ENCODE results near the gene CDC73. TPM values are rescaled to one million over a fixed set of nuclear protein-coding genes. Genes with fewer than 3 reads are reported as not detected.
A peak's percentile ranks its signal among the peaks of the same experiment; 100 is the strongest.
"Not testable (repeated sequence)": the region's sequence is repeated elsewhere in the genome, so short reads cannot be mapped to it uniquely, and the experiment has no call there.

The CDC73 gene
- total RNA-seq, 2 experiments from 2014 or later: 39.0 to 45.2 TPM

DNA sequence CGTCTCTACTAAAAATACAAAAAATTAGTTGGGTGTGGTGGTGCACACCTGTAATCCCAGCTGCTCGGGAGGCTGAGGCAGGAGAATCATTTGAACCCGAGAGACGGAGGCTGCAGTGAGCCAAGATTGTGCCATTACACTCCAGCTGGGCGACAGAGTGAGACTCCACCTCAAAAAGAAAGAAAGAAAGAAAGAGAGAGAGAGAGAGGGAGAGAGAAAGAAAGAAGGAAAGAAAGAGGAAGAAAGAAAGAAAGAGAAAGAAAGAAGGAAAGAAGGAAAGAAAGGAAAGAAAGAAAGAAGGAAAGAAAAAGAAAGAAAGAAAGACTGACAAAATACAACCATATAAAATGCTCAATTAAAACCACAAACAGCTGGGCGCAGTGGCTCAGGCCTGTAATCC, 4.7 kb upstream of the CDC73 start:
- H3K27ac Mint-ChIP-seq; H3K4me3 Mint-ChIP-seq; H3K27me3 Mint-ChIP-seq (ENCODE audit: low read depth); intact Hi-C loops (cut with micrococcal nuclease); DNase-seq; H3K36me3 Mint-ChIP-seq (ENCODE audit: low read depth); H3K9me3 Mint-ChIP-seq: not testable (repeated sequence)
- CTCF ChIA-PET: interaction anchor here (0.7 kb wide), 1 partner anchor 194 kb away, joined by 5 read pairs; no protein-coding TSS in a partner anchor
- peaks cover 11% of the 10 kb centered on the region for H3K4me1 Mint-ChIP-seq (ENCODE audit: low read depth)

DNA sequence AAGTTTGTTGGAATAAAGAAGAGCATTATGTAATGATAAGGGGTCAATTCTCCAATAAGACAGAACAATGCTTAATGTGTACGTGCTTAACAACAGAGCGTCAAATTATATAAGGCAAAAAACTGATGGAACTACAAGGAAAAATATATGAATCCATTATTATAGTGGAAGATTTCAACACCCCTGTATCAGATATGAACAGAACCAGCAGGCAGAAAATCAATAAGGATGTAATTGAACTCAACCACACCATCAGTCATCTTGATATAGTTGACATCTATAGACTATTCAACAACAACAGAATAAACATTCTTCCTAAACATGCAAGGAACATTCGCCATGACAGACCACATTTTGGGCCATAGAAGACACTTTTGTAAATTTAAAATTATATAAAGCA, 3.6 kb upstream of the CDC73 start:
- Mint-ChIP-seq H3K4me3 (no peak overlapping the region), H3K4me1 (ENCODE audit: low read depth) (peaks cover 15% of the 10 kb centered on the region), H3K27me3 (ENCODE audit: low read depth) (peaks cover 1% of the 10 kb centered on the region), H3K27ac (no peak overlapping the region), H3K9me3 (no peaks in the 10 kb centered on the region), H3K36me3 (ENCODE audit: low read depth) (no peaks in the 10 kb centered on the region)
- no peak for DNase-seq
- intact Hi-C loops (cut with micrococcal nuclease): no loop called here
- CTCF ChIA-PET: no interaction called here

DNA sequence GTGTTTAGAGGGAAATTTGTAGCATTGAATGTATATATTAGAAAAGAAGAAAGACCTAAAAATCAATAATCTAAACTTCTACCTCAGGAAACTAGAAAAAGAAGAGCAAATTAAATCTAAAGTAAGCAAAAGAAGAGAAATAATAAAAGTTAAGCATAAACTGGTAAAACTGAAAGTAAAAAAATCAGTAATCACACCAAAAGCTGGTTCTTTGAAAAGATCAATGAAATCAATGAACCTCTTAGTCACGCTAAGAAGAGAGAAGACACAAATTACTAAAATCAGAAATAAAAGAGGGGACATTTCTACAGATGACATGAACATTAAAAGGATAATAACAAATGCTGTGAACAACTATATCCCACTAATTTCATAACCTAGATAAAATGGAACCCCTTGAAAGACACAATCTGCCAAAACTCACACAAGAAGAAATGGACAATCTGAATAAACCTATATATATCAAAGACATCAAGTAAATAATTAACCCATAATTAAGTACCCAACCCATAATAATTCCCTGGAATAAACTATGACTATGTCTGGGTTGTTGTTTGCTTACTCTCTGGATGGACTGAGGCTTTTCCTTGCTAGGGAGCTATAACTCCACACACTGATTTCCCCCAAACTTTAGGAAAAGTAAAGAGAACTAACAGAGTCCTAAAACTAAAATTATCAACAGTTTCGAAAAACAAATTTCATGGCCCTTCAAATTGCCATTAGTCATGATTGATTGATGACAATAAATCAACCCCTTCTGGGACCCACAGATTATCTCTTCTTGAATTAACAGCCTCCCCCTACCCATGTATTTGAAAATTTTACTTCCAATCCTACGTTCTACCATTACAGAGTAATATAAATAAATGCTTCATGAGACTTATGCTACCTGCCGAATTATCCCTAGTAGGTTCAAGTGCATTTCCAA, 2.8 kb upstream of the CDC73 start:
- H3K9me3 Mint-ChIP-seq: no peaks in the 10 kb centered on the region
- no peak for DNase-seq
- H3K27me3 Mint-ChIP-seq (ENCODE audit: low read depth): peaks cover 1% of the 10 kb centered on the region
- no peak overlapping the region for H3K27ac Mint-ChIP-seq
- H3K36me3 Mint-ChIP-seq (ENCODE audit: low read depth): no peaks in the 10 kb centered on the region
- intact Hi-C loops (cut with micrococcal nuclease): no loop called here
- CTCF ChIA-PET: interaction anchor here (0.7 to 0.8 kb wide), 3 partner anchors 60 to 1554 kb away, joined by 3 read pairs; partner anchors contain the start of genes RO60 and UCHL5
- peaks cover 24% of the 10 kb centered on the region for H3K4me1 Mint-ChIP-seq (ENCODE audit: low read depth)
- no peak overlapping the region for H3K4me3 Mint-ChIP-seq

DNA sequence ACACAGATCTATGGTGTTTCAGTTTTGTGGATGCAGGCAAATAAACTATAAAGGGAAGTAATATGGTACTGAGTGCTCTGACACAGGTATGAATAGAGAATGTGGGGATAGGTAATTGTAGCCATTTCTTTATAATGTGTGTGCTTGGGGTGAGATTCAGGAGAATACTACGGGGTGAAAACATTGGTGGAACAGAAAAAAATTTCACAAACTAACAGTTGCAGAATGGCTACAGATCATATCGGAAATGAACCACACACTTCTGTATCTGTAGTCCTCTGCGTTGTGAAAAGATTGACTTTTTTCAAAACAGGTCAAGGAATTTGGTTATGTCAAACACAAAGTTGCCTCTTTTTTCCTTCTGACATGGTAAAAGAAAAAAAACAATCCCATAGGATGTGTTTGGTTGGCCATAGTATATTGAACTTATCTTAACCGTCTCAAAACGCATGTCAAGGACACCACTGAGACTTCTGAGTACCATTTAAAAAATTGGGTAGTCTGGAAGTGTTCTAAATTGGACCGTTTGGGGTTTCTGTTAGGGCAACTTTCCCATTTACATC, 1.1 kb upstream of the CDC73 start:
- Mint-ChIP-seq H3K4me3 (peak overlapping the region; percentile 92), H3K4me1 (ENCODE audit: low read depth) (peaks cover 35% of the 10 kb centered on the region), H3K9me3 (no peaks in the 10 kb centered on the region), H3K27me3 (ENCODE audit: low read depth) (peaks cover 1% of the 10 kb centered on the region), H3K36me3 (ENCODE audit: low read depth) (peaks cover 3% of the 10 kb centered on the region), H3K27ac (peak overlapping the region; percentile 21)
- CTCF ChIA-PET: interaction anchor here (0.6 to 2.0 kb wide), 4 partner anchors 11 to 623 kb away, joined by 3 to 5 read pairs (median 4); no protein-coding TSS in a partner anchor
- intact Hi-C loops (cut with micrococcal nuclease): loop anchor here (1.0 to 5.0 kb wide), 6 partner anchors 417 to 1177 kb away; partner anchors contain the start of gene RGS13
- DNase-seq: no peak

DNA sequence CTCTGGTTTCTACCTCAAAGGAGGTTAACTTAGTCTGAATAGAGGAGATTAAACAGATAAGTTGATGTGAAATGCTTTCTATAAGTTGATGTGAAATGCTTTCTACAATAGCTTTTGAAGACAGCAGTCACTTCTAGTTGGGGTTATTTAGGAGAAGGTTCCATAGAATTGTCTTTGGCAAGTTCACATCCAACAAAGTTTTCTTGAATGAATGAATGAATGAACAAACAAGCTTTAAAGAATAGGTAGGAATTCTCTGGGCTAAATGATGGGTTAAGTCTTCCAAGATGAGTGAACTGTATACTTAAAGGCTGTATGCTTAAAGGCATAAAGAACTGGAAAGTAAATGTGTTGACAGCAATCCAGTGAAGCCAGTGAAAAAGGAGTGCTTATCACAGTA, 1.9 kb downstream of the CDC73 start:
- DNase-seq: no peak
- peaks cover 1% of the 10 kb centered on the region for H3K27me3 Mint-ChIP-seq (ENCODE audit: low read depth)
- peak overlapping the region; percentile 92 for H3K4me3 Mint-ChIP-seq
- peaks cover 48% of the 10 kb centered on the region for H3K4me1 Mint-ChIP-seq (ENCODE audit: low read depth)
- CTCF ChIA-PET: no interaction called here
- no peak overlapping the region for H3K27ac Mint-ChIP-seq
- intact Hi-C loops (cut with micrococcal nuclease): loop anchor here (5.0 kb wide), 5 partner anchors 414 to 1174 kb away; partner anchors contain the start of gene RGS13
- H3K36me3 Mint-ChIP-seq (ENCODE audit: low read depth): peaks cover 11% of the 10 kb centered on the region
- no peaks in the 10 kb centered on the region for H3K9me3 Mint-ChIP-seq

DNA sequence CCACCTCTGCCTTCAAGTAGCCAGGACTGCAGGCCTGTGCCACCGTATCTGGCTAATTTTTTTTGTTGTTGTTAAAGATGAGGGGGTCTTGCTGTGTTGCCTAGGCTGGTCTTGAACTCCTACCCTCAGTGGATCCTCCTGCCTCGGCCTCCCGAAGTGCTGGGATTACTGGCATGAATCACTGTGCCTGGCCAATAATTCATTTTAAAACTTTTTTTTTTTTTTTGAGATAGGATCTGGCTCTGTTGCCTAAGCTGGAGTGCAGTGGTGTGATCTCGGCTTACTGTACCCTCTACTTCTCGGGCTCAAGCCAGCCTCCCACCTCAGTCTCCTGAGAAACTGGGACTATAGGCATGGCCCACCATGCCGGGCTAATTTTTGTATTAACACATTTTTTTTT, 3.5 kb downstream of the CDC73 start:
- peaks cover 1% of the 10 kb centered on the region for H3K27me3 Mint-ChIP-seq (ENCODE audit: low read depth)
- no peak overlapping the region for H3K27ac Mint-ChIP-seq
- peaks cover 49% of the 10 kb centered on the region for H3K4me1 Mint-ChIP-seq (ENCODE audit: low read depth)
- H3K36me3 Mint-ChIP-seq (ENCODE audit: low read depth): peaks cover 16% of the 10 kb centered on the region
- intact Hi-C loops (cut with micrococcal nuclease): no loop called here
- H3K4me3 Mint-ChIP-seq: no peak overlapping the region
- no peak for DNase-seq
- H3K9me3 Mint-ChIP-seq: no peaks in the 10 kb centered on the region
- CTCF ChIA-PET: interaction anchor here (1.2 kb wide), 1 partner anchor 49 kb away, joined by 3 read pairs; no protein-coding TSS in a partner anchor

DNA sequence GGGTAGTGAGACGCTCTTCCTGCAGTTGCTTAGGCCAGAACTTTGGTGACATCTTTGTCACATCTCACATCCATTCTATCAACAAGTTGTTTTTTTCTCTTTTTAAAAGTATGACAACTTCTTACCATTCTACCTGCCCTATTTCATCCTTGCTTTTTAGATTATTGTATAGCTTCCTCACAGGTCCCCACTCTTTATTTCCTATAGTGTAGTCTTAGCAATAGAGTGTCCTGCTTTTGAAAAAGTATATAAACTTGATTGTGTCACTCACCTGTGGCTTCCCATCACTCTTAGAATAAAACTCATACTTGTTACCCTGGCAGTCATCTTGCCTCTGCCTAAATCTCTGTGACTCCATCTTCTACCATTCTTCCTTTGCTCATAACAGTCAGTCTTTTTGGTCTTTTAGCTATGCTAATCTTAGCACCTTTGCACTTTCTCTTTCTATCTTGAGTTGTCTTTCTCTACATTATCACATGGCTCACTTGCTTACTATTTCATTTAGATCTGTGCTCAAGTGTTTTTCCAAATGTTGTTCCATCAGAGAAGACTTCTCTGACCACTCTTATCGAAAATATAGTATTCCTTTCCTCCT, 9.5 kb downstream of the CDC73 start:
- Mint-ChIP-seq H3K4me3 (no peak overlapping the region), H3K27ac (peak overlapping the region; percentile 28), H3K36me3 (ENCODE audit: low read depth) (peaks cover 38% of the 10 kb centered on the region), H3K27me3 (ENCODE audit: low read depth) (no peaks in the 10 kb centered on the region), H3K9me3 (no peaks in the 10 kb centered on the region), H3K4me1 (ENCODE audit: low read depth) (peaks cover 36% of the 10 kb centered on the region)
- DNase-seq: no peak
- intact Hi-C loops (cut with micrococcal nuclease): no loop called here
- CTCF ChIA-PET: interaction anchor here (0.6 to 1.1 kb wide), 2 partner anchors 8 to 657 kb away, joined by 3 read pairs; no protein-coding TSS in a partner anchor

DNA sequence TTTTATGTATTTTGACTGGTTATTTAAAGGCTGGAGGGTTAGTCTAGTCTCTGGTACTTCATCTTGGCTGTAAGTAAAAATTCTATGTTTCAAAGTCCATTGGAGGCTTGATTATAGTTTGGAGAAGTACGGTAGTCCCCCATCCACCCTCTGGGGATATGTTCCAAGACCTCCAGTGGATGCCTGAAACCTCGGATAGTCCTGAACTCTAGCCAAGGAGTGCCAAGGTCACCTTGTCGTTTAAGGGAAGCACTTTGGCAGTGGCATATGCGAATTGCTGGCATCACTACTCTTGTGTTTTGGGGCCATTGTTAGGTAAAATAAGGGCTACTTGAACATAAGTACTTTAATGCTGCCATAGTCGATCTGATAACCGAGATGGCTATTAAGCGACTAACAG, 18.4 kb downstream of the CDC73 start:
- Mint-ChIP-seq H3K27me3 (ENCODE audit: low read depth) (no peaks in the 10 kb centered on the region), H3K27ac (no peak overlapping the region), H3K36me3 (ENCODE audit: low read depth) (peaks cover 31% of the 10 kb centered on the region), H3K9me3 (no peaks in the 10 kb centered on the region), H3K4me3 (no peak overlapping the region), H3K4me1 (ENCODE audit: low read depth) (peaks cover 19% of the 10 kb centered on the region)
- CTCF ChIA-PET: no interaction called here
- intact Hi-C loops (cut with micrococcal nuclease): no loop called here
- DNase-seq: no peak

DNA sequence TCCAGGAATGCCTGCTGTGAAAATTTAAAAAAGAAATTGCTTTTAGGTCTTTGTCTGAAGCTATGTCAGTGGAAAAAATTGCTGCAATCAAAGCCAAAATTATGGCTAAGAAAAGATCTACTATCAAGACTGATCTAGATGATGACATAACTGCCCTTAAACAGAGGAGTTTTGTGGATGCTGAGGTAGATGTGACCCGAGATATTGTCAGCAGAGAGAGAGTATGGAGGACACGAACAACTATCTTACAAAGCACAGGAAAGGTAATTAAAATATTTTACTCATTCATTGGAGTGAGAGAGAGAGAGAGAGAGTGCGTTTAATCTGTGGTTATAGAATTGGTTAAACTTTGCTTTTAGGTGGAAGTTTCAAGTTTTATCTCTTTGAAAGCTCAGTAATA, 20.0 kb downstream of the CDC73 start:
- Mint-ChIP-seq H3K4me1 (ENCODE audit: low read depth) (peaks cover 18% of the 10 kb centered on the region), H3K27me3 (ENCODE audit: low read depth) (no peaks in the 10 kb centered on the region), H3K4me3 (no peak overlapping the region), H3K9me3 (no peaks in the 10 kb centered on the region), H3K27ac (peak overlapping the region; percentile 7), H3K36me3 (ENCODE audit: low read depth) (peaks cover 35% of the 10 kb centered on the region)
- DNase-seq: no peak
- CTCF ChIA-PET: interaction anchor here (0.7 to 0.8 kb wide), 2 partner anchors 98 to 828 kb away, joined by 3 to 4 read pairs; no protein-coding TSS in a partner anchor
- intact Hi-C loops (cut with micrococcal nuclease): no loop called here

DNA sequence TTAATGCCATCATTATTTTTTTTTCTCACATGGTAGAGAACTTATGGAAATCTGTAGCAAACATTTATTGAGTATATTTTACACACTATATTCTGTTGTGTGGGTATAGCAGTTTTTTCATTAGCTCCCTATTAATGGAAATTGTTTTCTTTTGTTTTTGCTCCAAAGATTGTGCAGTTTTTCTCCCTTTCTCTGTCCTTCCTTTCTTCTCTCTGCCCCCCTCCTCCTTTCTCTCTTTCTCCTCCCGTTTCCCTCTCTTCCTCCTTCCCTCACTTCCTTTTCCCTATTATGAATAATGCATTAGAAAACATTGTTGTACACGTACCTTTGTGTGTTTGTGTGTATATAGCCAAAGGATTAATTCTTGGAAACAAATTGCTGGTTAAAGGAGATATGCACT, 20.6 kb downstream of the CDC73 start:
- Mint-ChIP-seq H3K36me3 (ENCODE audit: low read depth) (peaks cover 39% of the 10 kb centered on the region), H3K9me3 (no peaks in the 10 kb centered on the region), H3K27ac (no peak overlapping the region), H3K4me1 (ENCODE audit: low read depth) (peaks cover 15% of the 10 kb centered on the region), H3K4me3 (no peak overlapping the region), H3K27me3 (ENCODE audit: low read depth) (no peaks in the 10 kb centered on the region)
- intact Hi-C loops (cut with micrococcal nuclease): no loop called here
- DNase-seq: no peak
- CTCF ChIA-PET: interaction anchor here (0.7 to 0.9 kb wide), 5 partner anchors 9 to 828 kb away, joined by 3 to 4 read pairs (median 3); no protein-coding TSS in a partner anchor

DNA sequence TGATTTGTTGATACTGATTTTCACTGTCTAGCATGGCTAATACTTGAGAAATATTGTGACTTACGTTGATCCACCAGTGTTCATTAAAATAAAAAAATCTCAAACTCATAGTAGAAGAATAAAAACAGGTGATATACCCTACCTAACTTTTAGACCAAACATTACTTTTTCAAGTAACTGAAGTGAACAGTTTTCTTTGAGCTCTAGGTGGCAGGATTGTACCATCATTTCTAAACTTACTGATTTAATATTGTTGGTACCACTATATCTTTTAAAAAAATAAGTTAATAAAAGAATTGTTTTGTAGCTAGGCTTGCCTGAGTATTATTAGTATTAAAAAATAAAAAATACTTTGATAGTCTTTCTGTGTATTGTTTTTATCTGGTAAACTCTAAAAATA, 21.5 kb downstream of the CDC73 start:
- Mint-ChIP-seq H3K27ac (no peak overlapping the region), H3K4me1 (ENCODE audit: low read depth) (peaks cover 15% of the 10 kb centered on the region), H3K27me3 (ENCODE audit: low read depth) (no peaks in the 10 kb centered on the region), H3K9me3 (no peaks in the 10 kb centered on the region), H3K36me3 (ENCODE audit: low read depth) (peaks cover 39% of the 10 kb centered on the region), H3K4me3 (no peak overlapping the region)
- no peak for DNase-seq
- CTCF ChIA-PET: interaction anchor here (0.7 to 0.9 kb wide), 4 partner anchors 10 to 119 kb away, joined by 3 to 4 read pairs (median 3); no protein-coding TSS in a partner anchor
- intact Hi-C loops (cut with micrococcal nuclease): loop anchor here (1.0 kb wide), 1 partner anchor 1152 kb away; no protein-coding TSS in a partner anchor

DNA sequence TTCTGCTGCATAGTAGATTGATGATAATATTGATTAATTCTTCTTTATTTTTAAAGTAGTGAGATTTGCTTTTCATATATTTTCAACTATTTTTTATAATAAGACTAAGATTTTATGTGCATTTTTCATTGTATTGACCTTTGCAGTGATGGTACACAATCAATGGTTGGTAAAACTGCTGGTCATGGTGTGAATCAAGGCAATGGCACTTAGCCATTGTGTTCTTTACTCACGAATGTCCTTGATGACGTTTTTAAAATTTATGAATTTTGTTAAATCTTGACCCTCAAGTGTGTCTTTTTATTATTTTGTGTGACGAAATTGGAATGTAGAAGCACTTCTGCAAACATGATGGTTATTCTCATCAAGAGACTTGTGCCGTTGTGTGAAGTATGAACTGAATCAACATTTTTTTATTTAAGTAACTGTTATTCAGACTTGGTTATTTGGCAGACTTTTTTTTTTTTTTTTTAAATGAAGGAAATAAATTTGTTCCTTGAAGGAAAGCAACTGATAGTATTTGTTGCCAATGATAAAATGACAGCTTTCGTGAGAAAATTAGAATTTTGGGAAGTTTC, 22.6 kb downstream of the CDC73 start:
- intact Hi-C loops (cut with micrococcal nuclease): no loop called here
- Mint-ChIP-seq H3K27ac (no peak overlapping the region), H3K4me3 (no peak overlapping the region), H3K9me3 (no peaks in the 10 kb centered on the region), H3K27me3 (ENCODE audit: low read depth) (no peaks in the 10 kb centered on the region), H3K36me3 (ENCODE audit: low read depth) (peaks cover 39% of the 10 kb centered on the region), H3K4me1 (ENCODE audit: low read depth) (peaks cover 13% of the 10 kb centered on the region)
- no peak for DNase-seq
- CTCF ChIA-PET: no interaction called here

All from activated naive CD4-positive, alpha-beta T cell treated with anti-CD3 and anti-CD28 coated beads for 36 hours (primary cell).